DND-41 (cell line): ENCODE results near the gene CDC7.
"Not testable (repeated sequence)": the region's sequence is repeated elsewhere in the genome, so short reads cannot be mapped to it uniquely, and the experiment has no call there.

Source experiments
- ATAC-seq: fragments of 200-7000 bp; cut with Tn5 transposase; 3 replicates; pipeline ENCODE4 v1.9.1; 2021; ENCODE audit warnings: low read depth; ENCODE audit not compliant: insufficient read depth
- DNase-seq: peaks from one replicate; pipeline ENCODE4 v3.0.0-alpha.2; 2020
- H2AFZ ChIP-seq: 2 replicates; pipeline ENCODE4 v1.6.0; 2012; ENCODE audit warnings: low read depth, low read length
- H3K27ac ChIP-seq: 2 replicates; pipeline ENCODE4 v1.5.1; 2012; ENCODE audit warnings: low read length, inconsistent platforms
- H3K27me3 ChIP-seq: fragments of 200-600 bp; sonication (generic); 2 replicates; pipeline ENCODE4 v1.6.0; 2012; ENCODE audit warnings: low read length, mild to moderate bottlenecking, inconsistent platforms; ENCODE audit not compliant: insufficient read depth, poor library complexity
- H3K36me3 ChIP-seq: 2 replicates; pipeline ENCODE4 v1.5.1; 2012; ENCODE audit warnings: low read length, inconsistent platforms; ENCODE audit not compliant: insufficient read depth
- H3K4me1 ChIP-seq: 2 replicates; pipeline ENCODE4 v1.5.1; 2012; ENCODE audit warnings: mild to moderate bottlenecking, low read length; ENCODE audit not compliant: insufficient read depth
- H3K4me2 ChIP-seq: 2 replicates; pipeline ENCODE4 v1.6.0; 2012; ENCODE audit warnings: mild to moderate bottlenecking, moderate library complexity, low read length, inconsistent platforms; ENCODE audit not compliant: insufficient read depth
- H3K4me3 ChIP-seq, 2 experiments: fragments of 200-600 bp in 1 of 2; shearing (Covaris generic) in 1 of 2; 2 replicates each; pipeline ENCODE4 v1.5.1; 2012 to 2016; ENCODE audit warnings: inconsistent platforms in 2 of 2, low read length in 2 of 2, mild to moderate bottlenecking in 2 of 2, low read depth in 1 of 2, moderate library complexity in 1 of 2
- H3K79me2 ChIP-seq: 2 replicates; pipeline ENCODE4 v1.6.0; 2012; ENCODE audit warnings: low read length, inconsistent platforms; ENCODE audit not compliant: insufficient read depth
- H3K9ac ChIP-seq: 2 replicates; pipeline ENCODE4 v1.6.0; 2012; ENCODE audit warnings: low read depth, mild to moderate bottlenecking, inconsistent platforms, low read length, moderate library complexity
- H3K9me3 ChIP-seq: 2 replicates; pipeline ENCODE4 v1.5.1; 2012; ENCODE audit warnings: low read length, moderate library complexity, mild to moderate bottlenecking, inconsistent platforms; ENCODE audit not compliant: insufficient read depth, severe bottlenecking
- H4K20me1 ChIP-seq: 2 replicates; pipeline ENCODE4 v1.6.0; 2012; ENCODE audit warnings: low read length; ENCODE audit not compliant: insufficient read depth
- EZH2 ChIP-seq: IDR thresholded peaks from 3 replicates; pipeline ENCODE4 v1.6.1; 2012; ENCODE audit warnings: borderline replicate concordance, low read depth, mild to moderate bottlenecking, moderate library complexity, low read length, inconsistent platforms; ENCODE audit not compliant: severe bottlenecking
- TF ChIP-seq, protein P1 (sequence below): IDR thresholded peaks from 2 replicates; pipeline ENCODE4 v1.5.1; 2012; ENCODE audit warnings: borderline replicate concordance, low read length, moderate library complexity, mild to moderate bottlenecking; ENCODE audit not compliant: poor library complexity, severe bottlenecking; ENCODE audit errors: extremely low read depth

The CDC7 gene

DNA sequence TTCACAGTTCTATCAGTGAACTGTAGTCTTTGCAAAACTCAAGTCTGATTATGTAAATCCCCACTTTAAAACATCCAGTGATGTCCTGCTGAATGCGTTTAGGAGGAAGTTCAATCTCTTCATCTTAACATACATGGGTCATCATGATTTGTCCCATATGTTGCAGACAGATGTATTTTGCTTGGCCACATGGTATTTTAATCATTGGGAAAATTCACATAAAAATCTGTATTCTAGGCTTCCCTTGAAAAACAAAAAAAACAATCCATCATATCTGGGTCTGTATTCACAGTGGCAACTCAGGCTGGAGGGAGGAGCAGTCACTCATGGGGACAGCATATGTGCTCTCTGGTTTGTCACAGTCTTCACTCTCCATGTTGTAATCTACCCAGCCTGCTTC lies 44.8 kb upstream of the CDC7 start:
- Histone ChIP-seq H3K36me3 (no peaks in the 10 kb centered on the region), H3K9ac (no peak overlapping the region)
- DNase-seq = no peak

DNA sequence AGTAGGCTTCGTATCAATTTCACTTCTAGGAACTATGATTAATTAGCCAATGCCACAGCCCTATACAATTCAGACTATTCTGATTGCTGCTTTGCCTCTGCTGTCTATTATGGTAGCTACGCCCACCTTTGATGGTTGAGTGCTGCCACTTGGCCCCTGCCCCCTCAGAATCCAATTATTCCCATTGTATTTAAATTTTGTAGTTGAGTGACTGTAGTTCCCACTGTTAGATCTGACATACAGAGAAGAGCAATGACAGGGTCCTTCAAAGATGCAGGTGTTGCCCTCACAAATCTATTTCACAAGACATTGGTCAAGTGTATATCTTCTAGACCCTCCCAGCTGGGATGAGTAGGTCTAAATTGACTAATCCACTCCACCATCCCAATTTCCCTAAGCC lies 35.3 kb upstream of the CDC7 start:
- H3K9ac ChIP-seq, H3K36me3 ChIP-seq, DNase-seq, H3K4me3 ChIP-seq, H3K4me1 ChIP-seq, H2AFZ ChIP-seq, ATAC-seq, H3K27me3 ChIP-seq, H4K20me1 ChIP-seq, H3K4me2 ChIP-seq, H3K27ac ChIP-seq, H3K79me2 ChIP-seq: not testable (repeated sequence)
- peaks cover 15% of the 10 kb centered on the region for H3K9me3 ChIP-seq

More for the DNA sequence above, 44.8 kb upstream of the CDC7 start:
- no peak overlapping the region for H3K27ac ChIP-seq
- no peaks in the 10 kb centered on the region for H3K9me3 ChIP-seq
- H3K79me2 ChIP-seq = no peaks in the 10 kb centered on the region
- no peaks in the 10 kb centered on the region for H3K27me3 ChIP-seq
- no peaks in the 10 kb centered on the region for H3K4me1 ChIP-seq
- TF ChIP-seq, protein P1, sequence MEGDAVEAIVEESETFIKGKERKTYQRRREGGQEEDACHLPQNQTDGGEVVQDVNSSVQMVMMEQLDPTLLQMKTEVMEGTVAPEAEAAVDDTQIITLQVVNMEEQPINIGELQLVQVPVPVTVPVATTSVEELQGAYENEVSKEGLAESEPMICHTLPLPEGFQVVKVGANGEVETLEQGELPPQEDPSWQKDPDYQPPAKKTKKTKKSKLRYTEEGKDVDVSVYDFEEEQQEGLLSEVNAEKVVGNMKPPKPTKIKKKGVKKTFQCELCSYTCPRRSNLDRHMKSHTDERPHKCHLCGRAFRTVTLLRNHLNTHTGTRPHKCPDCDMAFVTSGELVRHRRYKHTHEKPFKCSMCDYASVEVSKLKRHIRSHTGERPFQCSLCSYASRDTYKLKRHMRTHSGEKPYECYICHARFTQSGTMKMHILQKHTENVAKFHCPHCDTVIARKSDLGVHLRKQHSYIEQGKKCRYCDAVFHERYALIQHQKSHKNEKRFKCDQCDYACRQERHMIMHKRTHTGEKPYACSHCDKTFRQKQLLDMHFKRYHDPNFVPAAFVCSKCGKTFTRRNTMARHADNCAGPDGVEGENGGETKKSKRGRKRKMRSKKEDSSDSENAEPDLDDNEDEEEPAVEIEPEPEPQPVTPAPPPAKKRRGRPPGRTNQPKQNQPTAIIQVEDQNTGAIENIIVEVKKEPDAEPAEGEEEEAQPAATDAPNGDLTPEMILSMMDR = no peak
- TF ChIP-seq EZH2 = no peak
- no peak overlapping the region for H3K4me3 ChIP-seq
- no peak overlapping the region for H3K4me2 ChIP-seq
- no peak for ATAC-seq
- H2AFZ ChIP-seq = no peak overlapping the region
- H4K20me1 ChIP-seq = no peaks in the 10 kb centered on the region

DNA sequence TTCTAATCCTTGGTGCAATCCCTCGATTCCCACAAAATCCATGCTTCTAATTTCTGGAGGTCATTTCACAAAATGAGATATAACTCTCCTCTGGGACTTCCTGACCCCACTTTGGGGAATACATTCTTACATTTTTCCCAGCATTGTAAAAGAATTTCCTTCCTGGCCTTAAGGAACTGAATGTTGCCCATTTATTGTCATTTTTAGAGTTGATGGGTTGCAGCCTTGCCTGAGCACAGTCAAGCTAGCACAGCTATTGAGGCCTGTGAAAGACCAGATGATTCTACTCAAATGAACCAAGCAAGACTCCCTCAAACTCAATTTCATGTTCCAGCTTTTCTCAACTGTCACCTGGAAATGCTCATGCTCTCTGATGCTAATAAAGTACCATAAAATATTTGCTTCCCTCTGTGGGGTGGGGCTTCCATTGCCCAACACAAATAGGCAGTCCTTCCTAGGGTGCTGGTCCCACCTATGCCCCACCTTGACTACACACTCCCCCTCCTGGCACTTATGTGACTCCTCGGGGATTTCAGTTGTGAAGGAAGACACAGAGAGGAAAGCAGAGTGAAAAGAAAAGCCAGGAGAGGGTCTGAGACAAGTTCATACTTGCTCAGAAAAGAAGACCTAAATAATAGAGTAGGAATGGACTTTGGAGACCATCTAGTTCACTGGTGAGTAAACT lies 24.0 kb upstream of the CDC7 start:
- ATAC-seq (no peak), DNase-seq (no peak)
- no peaks in the 10 kb centered on the region for H3K79me2 ChIP-seq

DNA sequence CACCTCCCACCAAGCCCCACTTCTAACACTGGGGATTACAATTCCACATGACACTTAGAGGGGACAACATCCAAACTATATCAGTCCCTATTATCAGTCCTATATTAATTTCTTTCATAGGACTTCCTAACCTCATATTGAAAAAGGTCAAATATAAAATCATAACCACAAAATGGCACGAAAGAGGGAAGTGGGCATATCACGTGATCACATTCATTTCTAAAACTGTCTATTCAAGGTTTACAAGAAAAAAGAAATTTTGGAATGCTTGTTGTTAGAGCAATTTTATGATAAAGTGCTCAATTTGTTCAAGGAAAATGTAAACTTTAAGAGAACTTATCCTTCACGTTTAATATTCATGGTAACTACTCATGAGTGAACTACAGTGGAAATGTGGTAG lies 13.2 kb upstream of the CDC7 start:
- no peak for ATAC-seq

More for the DNA sequence above, 24.0 kb upstream of the CDC7 start:
- TF ChIP-seq, protein P1 = no peak
- no peak for TF ChIP-seq EZH2
- Histone ChIP-seq H3K36me3 (no peaks in the 10 kb centered on the region), H3K27me3 (no peaks in the 10 kb centered on the region), H4K20me1 (no peaks in the 10 kb centered on the region), H3K9ac (no peak overlapping the region), H3K9me3 (no peaks in the 10 kb centered on the region), H2AFZ (no peak overlapping the region), H3K4me1 (no peaks in the 10 kb centered on the region), H3K4me2 (no peak overlapping the region), H3K27ac (no peak overlapping the region), H3K4me3 (no peak overlapping the region)

More for the DNA sequence above, 13.2 kb upstream of the CDC7 start:
- H3K9me3 ChIP-seq = peaks cover 8% of the 10 kb centered on the region
- no peak for DNase-seq
- no peak overlapping the region for H3K9ac ChIP-seq
- 0 out of 2 replicates have a peak, but pooled peaks cover 3% of the 10 kb centered on the region for H3K4me1 ChIP-seq
- no peak overlapping the region for H2AFZ ChIP-seq
- H3K4me2 ChIP-seq = no peak overlapping the region
- no peaks in the 10 kb centered on the region for H3K79me2 ChIP-seq
- H3K27ac ChIP-seq = no peak overlapping the region
- H3K36me3 ChIP-seq = no peaks in the 10 kb centered on the region
- no peaks in the 10 kb centered on the region for H4K20me1 ChIP-seq
- TF ChIP-seq EZH2 = no peak
- TF ChIP-seq, protein P1 = no peak
- H3K27me3 ChIP-seq = no peaks in the 10 kb centered on the region
- H3K4me3 ChIP-seq = no peak overlapping the region
